ENCODE measurements around the gene GHRL. TPM values are rescaled to one million over a fixed set of nuclear protein-coding genes. Genes with fewer than 3 reads are reported as not detected.

GHRL gene
- total and polyA plus RNA-seq, 2 donors (not counting 3 experiments of a cell fraction or from before 2014, with no cell fraction given), result not detected

GRCh38 chr3:10322352-10322710 is 29.6 kb upstream of the GHRL start:
- intact Hi-C loops (cut with micrococcal nuclease), result loop anchor here (1.0 to 5.0 kb wide), 3 partner anchors 375 to 480 kb away; partner anchors contain the start of genes CRELD1 and RPUSD3
- Histone ChIP-seq H3K9ac (replicated peaks; ENCODE audit: extremely low read depth, insufficient read depth, low read length) (no peak overlapping the region), H3K27me3 (ENCODE audit: control insufficient read depth in 2 of 2, insufficient read depth in 2 of 2, low read length in 2 of 2) (peaks cover 12 to 13% of the 10 kb centered on the region in 2 experiments), H3K36me3 (ENCODE audit: control insufficient read depth in 2 of 2, extremely low read depth in 1 of 2, insufficient read depth in 2 of 2, low read length in 2 of 2) (peaks cover 10 to 12% of the 10 kb centered on the region in 2 experiments), H3K79me2 (ENCODE audit: control insufficient read depth, insufficient read depth, low read length) (peaks cover 33% of the 10 kb centered on the region), H3K4me1 (ENCODE audit: control insufficient read depth, extremely low read depth, insufficient read depth, low read length) (peaks cover 25% of the 10 kb centered on the region), H3K9me1 (replicated peaks; ENCODE audit: control insufficient read depth, extremely low read depth, insufficient read depth, low read length) (no peaks in the 10 kb centered on the region), H2AFZ (ENCODE audit: low read depth, low read length) (no peak overlapping the region), H3K27ac (ENCODE audit: insufficient read depth, low read depth, low read length) (no peak overlapping the region), H3K9me3 (replicated peaks; ENCODE audit: control insufficient read depth, insufficient read depth, low read length) (no peaks in the 10 kb centered on the region), H3K4me2 (ENCODE audit: insufficient read depth, low read length) (no peak overlapping the region), H3K4me3 (replicated peaks in 1 of 3; ENCODE audit: insufficient read depth in 1 of 3, low read depth in 1 of 3, low read length in 3 of 3) (no peak overlapping the region), H4K20me1 (replicated peaks; ENCODE audit: control insufficient read depth, extremely low read depth, insufficient read depth, low read length) (no peaks in the 10 kb centered on the region)
- peak; percentile 37 to 45 for TF ChIP-seq CTCF (IDR thresholded peaks at IDR 0.05; ENCODE audit: extremely low read depth in 1 of 2, insufficient read depth in 1 of 2, low read depth in 1 of 2, low read length in 2 of 2)
- no peak for TF ChIP-seq JUN (IDR thresholded peaks at IDR 0.05; ENCODE audit: borderline replicate concordance, insufficient read depth, insufficient read length, low read depth)
- FAIRE-seq (no peak), DNase-seq (ENCODE audit: low read depth, low spot score) (no peak)
- CTCF ChIA-PET, result interaction anchor here (0.7 to 2.8 kb wide), 17 partner anchors 9 to 984 kb away, joined by 3 to 14 read pairs (median 5); partner anchors contain the start of gene CRELD1
- dilution Hi-C loops (cut with MboI; ENCODE audit: extremely low pct_ligation_motif_present, low sequenced_read_pairs), result no loop called here
- POLR2A ChIA-PET, result no interaction called here
- no TSS peak for BruUV-seq (replicated peaks)

DNA sequence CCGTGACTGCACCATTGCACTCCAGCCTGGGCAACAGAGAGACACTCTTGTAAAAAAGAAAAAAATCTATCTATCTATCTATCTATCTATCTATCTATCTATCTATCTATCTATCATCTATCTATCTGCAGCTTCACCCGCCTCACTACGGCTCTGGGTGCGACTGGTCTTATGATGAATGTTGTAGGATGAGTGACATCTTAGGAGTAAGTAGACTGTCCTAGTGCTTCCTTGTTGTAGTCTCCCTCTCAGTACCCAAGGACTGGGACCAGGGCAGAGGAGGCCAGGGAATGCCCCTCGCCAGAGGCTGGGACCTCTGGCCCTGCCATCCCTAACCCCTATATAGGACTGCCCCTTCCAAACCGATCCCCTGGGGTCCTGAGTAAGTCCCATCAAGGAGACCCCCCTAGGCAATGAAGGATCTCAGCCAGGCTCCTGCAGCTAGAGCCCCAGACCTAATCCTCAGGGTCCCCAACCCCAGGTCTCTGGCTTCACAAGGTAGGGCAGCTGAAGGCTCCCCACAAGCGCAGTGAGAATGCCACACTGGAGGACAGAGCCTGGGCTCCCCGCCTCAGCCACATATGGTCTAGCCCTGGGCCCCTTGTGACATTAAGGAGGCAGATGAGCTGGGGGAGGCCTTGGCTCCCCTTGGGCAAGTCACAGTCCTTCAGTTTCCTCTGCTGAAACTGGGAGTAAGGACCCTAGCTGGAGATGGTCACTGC is 29.0 kb upstream of the GHRL start:
- CTCF ChIA-PET, result interaction anchor here (0.7 to 2.8 kb wide), 19 partner anchors 9 to 985 kb away, joined by 3 to 14 read pairs (median 5); partner anchors contain the start of gene CRELD1
- Histone ChIP-seq H4K20me1 (replicated peaks; ENCODE audit: control insufficient read depth, extremely low read depth, insufficient read depth, low read length) (no peaks in the 10 kb centered on the region), H3K4me2 (ENCODE audit: insufficient read depth, low read length) (no peak overlapping the region), H3K9me3 (replicated peaks; ENCODE audit: control insufficient read depth, insufficient read depth, low read length) (no peaks in the 10 kb centered on the region), H2AFZ (ENCODE audit: low read depth, low read length) (no peak overlapping the region), H3K36me3 (ENCODE audit: control insufficient read depth in 2 of 2, extremely low read depth in 1 of 2, insufficient read depth in 2 of 2, low read length in 2 of 2) (peaks cover 10 to 17% of the 10 kb centered on the region in 2 experiments), H3K79me2 (ENCODE audit: control insufficient read depth, insufficient read depth, low read length) (peaks cover 35% of the 10 kb centered on the region), H3K4me1 (ENCODE audit: control insufficient read depth, extremely low read depth, insufficient read depth, low read length) (peaks cover 25% of the 10 kb centered on the region), H3K27me3 (ENCODE audit: control insufficient read depth in 2 of 2, insufficient read depth in 2 of 2, low read length in 2 of 2) (peaks cover 8 to 12% of the 10 kb centered on the region in 2 experiments), H3K4me3 (replicated peaks in 1 of 3; ENCODE audit: insufficient read depth in 1 of 3, low read depth in 1 of 3, low read length in 3 of 3) (no peak overlapping the region), H3K27ac (ENCODE audit: insufficient read depth, low read depth, low read length) (no peak overlapping the region), H3K9ac (replicated peaks; ENCODE audit: extremely low read depth, insufficient read depth, low read length) (no peak overlapping the region), H3K9me1 (replicated peaks; ENCODE audit: control insufficient read depth, extremely low read depth, insufficient read depth, low read length) (no peaks in the 10 kb centered on the region)
- dilution Hi-C loops (cut with MboI; ENCODE audit: extremely low pct_ligation_motif_present, low sequenced_read_pairs), result no loop called here
- TF ChIP-seq POLR2A (IDR thresholded peaks at IDR 0.05; ENCODE audit: low read depth, low read length), result no peak
- TF ChIP-seq EZH2 (IDR thresholded peaks at IDR 0.05; ENCODE audit: borderline replicate concordance, low read depth, low read length, severe bottlenecking), result no peak
- TF ChIP-seq MYC (IDR thresholded peaks at IDR 0.05; ENCODE audit: low read depth, low read length), result no peak
- TF ChIP-seq, protein P1, sequence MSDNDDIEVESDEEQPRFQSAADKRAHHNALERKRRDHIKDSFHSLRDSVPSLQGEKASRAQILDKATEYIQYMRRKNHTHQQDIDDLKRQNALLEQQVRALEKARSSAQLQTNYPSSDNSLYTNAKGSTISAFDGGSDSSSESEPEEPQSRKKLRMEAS (IDR thresholded peaks at IDR 0.05; ENCODE audit: insufficient read depth, insufficient read length), result no peak
- no peak for TF ChIP-seq FOS (IDR thresholded peaks at IDR 0.05; ENCODE audit: borderline replicate concordance, insufficient read depth, low read length)
- intact Hi-C loops (cut with micrococcal nuclease), result loop anchor here (1.0 to 5.0 kb wide), 5 partner anchors 12 to 479 kb away; partner anchors contain the start of genes CRELD1, EMC3 and RPUSD3
- no TSS peak for BruUV-seq (replicated peaks)
- FAIRE-seq, result no peak
- POLR2A ChIA-PET, result interaction anchor here (1.6 to 2.2 kb wide), 2 partner anchors 12 to 306 kb away, joined by 4 to 8 read pairs; no protein-coding TSS in a partner anchor
- no peak for DNase-seq (ENCODE audit: low read depth, low spot score)

All from endothelial cell of umbilical vein (primary cell).